Neuron (in vitro differentiated cells): ENCODE data around the gene FCN3.

Experiments
- H2AFZ ChIP-seq: one replicate; pipeline ENCODE4 v1.6.1; 2013; ENCODE audit warnings: low read depth, mild to moderate bottlenecking, inconsistent platforms, low read length, moderate library complexity
- H3K27me3 ChIP-seq: one replicate; pipeline ENCODE4 v1.6.1; 2013; ENCODE audit warnings: low read length; ENCODE audit not compliant: insufficient read depth
- H3K36me3 ChIP-seq: one replicate; pipeline ENCODE4 v1.6.1; 2013; ENCODE audit warnings: low read length; ENCODE audit not compliant: insufficient read depth
- H3K4me1 ChIP-seq: one replicate; pipeline ENCODE4 v1.6.1; 2013; ENCODE audit warnings: low read length; ENCODE audit not compliant: insufficient read depth
- H3K4me3 ChIP-seq: 2 replicates; pipeline ENCODE4 v1.5.1; 2013; ENCODE audit warnings: mild to moderate bottlenecking, low read length, moderate library complexity
- H3K9me3 ChIP-seq: one replicate; pipeline ENCODE4 v1.6.1; 2013; ENCODE audit warnings: low read length

The FCN3 gene

GRCh38 chr1:27380766-27381733 is 6.4 kb upstream of the FCN3 start:
- H2AFZ ChIP-seq = no peak overlapping the region
- no peaks in the 10 kb centered on the region for H3K9me3 ChIP-seq
- no peak overlapping the region for H3K4me3 ChIP-seq
- H3K27me3 ChIP-seq = peaks cover 34% of the 10 kb centered on the region
- H3K4me1 ChIP-seq = no peaks in the 10 kb centered on the region
- H3K36me3 ChIP-seq = no peaks in the 10 kb centered on the region

GRCh38 chr1:27380224-27380623 is 5.6 kb upstream of the FCN3 start:
- no peak overlapping the region for H3K4me3 ChIP-seq
- H3K4me1 ChIP-seq = no peaks in the 10 kb centered on the region
- no peaks in the 10 kb centered on the region for H3K36me3 ChIP-seq

GRCh38 chr1:27379564-27380122 is 5.0 kb upstream of the FCN3 start:
- Histone ChIP-seq H3K4me3 (no peak overlapping the region), H3K36me3 (no peaks in the 10 kb centered on the region), H3K9me3 (no peaks in the 10 kb centered on the region), H3K4me1 (no peaks in the 10 kb centered on the region), H3K27me3 (peaks cover 34% of the 10 kb centered on the region), H2AFZ (no peak overlapping the region)

More at GRCh38 chr1:27380224-27380623, 5.6 kb upstream of the FCN3 start:
- no peaks in the 10 kb centered on the region for H3K9me3 ChIP-seq
- peaks cover 34% of the 10 kb centered on the region for H3K27me3 ChIP-seq
- H2AFZ ChIP-seq = no peak overlapping the region

GRCh38 chr1:27377760-27378495 is 3.3 kb upstream of the FCN3 start:
- Histone ChIP-seq H3K27me3 (peaks cover 26% of the 10 kb centered on the region), H3K36me3 (no peaks in the 10 kb centered on the region), H2AFZ (no peak overlapping the region), H3K9me3 (no peaks in the 10 kb centered on the region), H3K4me1 (no peaks in the 10 kb centered on the region), H3K4me3 (no peak overlapping the region)

- Histone ChIP-seq H3K4me3 (no peak overlapping the region), H3K4me1 (no peaks in the 10 kb centered on the region), H3K9me3 (no peaks in the 10 kb centered on the region), H2AFZ (no peak overlapping the region), H3K27me3 (no peaks in the 10 kb centered on the region), H3K36me3 (no peaks in the 10 kb centered on the region)
Observed at GRCh38 chr1:27372808-27373690, 1.6 kb downstream of the FCN3 start.

- Histone ChIP-seq H2AFZ (no peak overlapping the region), H3K36me3 (no peaks in the 10 kb centered on the region), H3K4me3 (no peak overlapping the region), H3K27me3 (no peaks in the 10 kb centered on the region), H3K4me1 (peaks cover 4% of the 10 kb centered on the region), H3K9me3 (no peaks in the 10 kb centered on the region)
Observed at GRCh38 chr1:27372022-27372807, 2.4 kb downstream of the FCN3 start.

GRCh38 chr1:27368869-27369582 is 5.6 kb downstream of the FCN3 start:
- H3K36me3 ChIP-seq = no peaks in the 10 kb centered on the region
- no peak overlapping the region for H2AFZ ChIP-seq
- no peak overlapping the region for H3K4me3 ChIP-seq
- H3K4me1 ChIP-seq = peaks cover 16% of the 10 kb centered on the region
- H3K9me3 ChIP-seq = no peaks in the 10 kb centered on the region
- H3K27me3 ChIP-seq = no peaks in the 10 kb centered on the region

- no peaks in the 10 kb centered on the region for H3K9me3 ChIP-seq
- no peaks in the 10 kb centered on the region for H3K27me3 ChIP-seq
- no peaks in the 10 kb centered on the region for H3K36me3 ChIP-seq
- H2AFZ ChIP-seq = peak overlapping the region; percentile 71
- H3K4me1 ChIP-seq = peaks cover 16% of the 10 kb centered on the region
- peak overlapping the region; percentile 70 for H3K4me3 ChIP-seq
Observed at GRCh38 chr1:27367160-27367650, 7.4 kb downstream of the FCN3 start.

- peaks cover 16% of the 10 kb centered on the region for H3K4me1 ChIP-seq
- H3K36me3 ChIP-seq = no peaks in the 10 kb centered on the region
- peak within 1 kb of the TSS; percentile 80 for H2AFZ ChIP-seq
- H3K9me3 ChIP-seq = no peaks in the 10 kb centered on the region
- no peaks in the 10 kb centered on the region for H3K27me3 ChIP-seq
- H3K4me3 ChIP-seq = peak within 1 kb of the TSS; percentile 70
Observed at GRCh38 chr1:27366411-27367159, 8.0 kb downstream of the FCN3 start, which contains the start of gene MAP3K6. TSS of gene MAP3K6 (minus strand) at chr1:27366961. CDS start at chr1:27366597, 364 bp downstream.

- H3K4me3 ChIP-seq = peak overlapping the region; percentile 70
- peaks cover 16% of the 10 kb centered on the region for H3K4me1 ChIP-seq
- H3K36me3 ChIP-seq = no peaks in the 10 kb centered on the region
- no peaks in the 10 kb centered on the region for H3K27me3 ChIP-seq
- H3K9me3 ChIP-seq = no peaks in the 10 kb centered on the region
- peak overlapping the region; percentile 80 for H2AFZ ChIP-seq
Observed at GRCh38 chr1:27366113-27366410, 8.6 kb downstream of the FCN3 start.
